CD4-positive, alpha-beta T cell (primary cell): Measurements from ENCODE around the gene PRDM16. TPM values are rescaled to one million over a fixed set of nuclear protein-coding genes. Genes with fewer than 3 reads are reported as not detected.

ENCODE experiments used
- ATAC-seq: fragments of 200-7000 bp; cut with Tn5 transposase; one replicate; pipeline ENCODE4 v1.10.0; 2022; ENCODE audit warnings: mild to moderate bottlenecking; ENCODE audit not compliant: poor library complexity
- CTCF ChIA-PET: fragments of 350-600 bp; sonication (Branson Sonifier 250); formaldehyde crosslinking; loops from one replicate; lab custom pipeline; 2021; ENCODE audit warnings: antibody characterized with exemption, inconsistent platforms; lab: Charles Lee
- POLR2A ChIA-PET: fragments of 350-600 bp; sonication (Branson Sonifier 250); formaldehyde crosslinking; loops from one replicate; lab custom pipeline; 2021; ENCODE audit warnings: antibody characterized with exemption, inconsistent platforms; lab: Charles Lee
- DNase-seq, 14 experiments: peaks; one replicate each; pipeline ENCODE4 v3.0.0-alpha.2; 2013 to 2020; ENCODE audit warnings: mixed read lengths in 2 of 14
- H3K27ac ChIP-seq, 2 donors: one replicate each; pipeline versions ENCODE4 v1.5.1 to v1.7.0; 2013; ENCODE audit warnings: low read length in 2 of 2, low read depth in 1 of 2, mild to moderate bottlenecking in 1 of 2
- H3K27me3 ChIP-seq, 2 experiments: 1 replicate in 1 of 2; 2 replicates in 1 of 2; pipeline versions ENCODE4 v1.6.1 to v1.7.0; 2013; ENCODE audit warnings: low read length in 2 of 2, control low read depth in 1 of 2, mild to moderate bottlenecking in 1 of 2, moderate library complexity in 1 of 2; ENCODE audit not compliant: insufficient read depth in 2 of 2, control insufficient read depth in 1 of 2
- H3K36me3 ChIP-seq: one replicate; pipeline ENCODE4 v1.6.1; 2013; ENCODE audit warnings: low read length, control low read depth; ENCODE audit not compliant: insufficient read depth
- H3K4me1 ChIP-seq: one replicate; pipeline ENCODE4 v1.6.1; 2013; ENCODE audit warnings: low read length, control low read depth; ENCODE audit not compliant: insufficient read depth
- H3K4me3 ChIP-seq: one replicate; pipeline ENCODE4 v1.5.1; 2013; ENCODE audit warnings: mild to moderate bottlenecking, low read length, moderate library complexity
- H3K9me3 ChIP-seq, 2 experiments: 1 replicate in 1 of 2; 2 replicates in 1 of 2; pipeline versions ENCODE4 v1.6.1 to v1.7.0; 2013; ENCODE audit warnings: low read length in 2 of 2, mild to moderate bottlenecking in 2 of 2, control low read depth in 1 of 2, moderate library complexity in 1 of 2; ENCODE audit not compliant: control insufficient read depth in 1 of 2, insufficient read depth in 1 of 2
- H3K27ac Mint-ChIP-seq: one replicate; pipeline ENCODE4 v1.8.0; 2020; ENCODE audit warnings: mixed read lengths
- H3K27me3 Mint-ChIP-seq: one replicate; pipeline ENCODE4 v1.8.0; 2021; ENCODE audit warnings: mixed read lengths
- H3K36me3 Mint-ChIP-seq: one replicate; pipeline ENCODE4 v1.8.0; 2021; ENCODE audit warnings: low read depth, mixed read lengths
- H3K4me1 Mint-ChIP-seq: one replicate; pipeline ENCODE4 v1.8.0; 2021; ENCODE audit warnings: low read depth, mixed read lengths
- H3K4me3 Mint-ChIP-seq: one replicate; pipeline ENCODE4 v1.8.0; 2020; ENCODE audit warnings: mild to moderate bottlenecking, mixed read lengths
- H3K9me3 Mint-ChIP-seq: one replicate; pipeline ENCODE4 v1.8.0; 2020; ENCODE audit warnings: mixed read lengths
- intact Hi-C, 2 experiments: fragments of 100-400 bp; cut with DNase I in 1 of 2; cut with micrococcal nuclease in 1 of 2; formaldehyde crosslinking; loops; one replicate each; pipeline versions ENCODE4 v1.15.1 to v1.9.0; 2023 to 2025; cut with DNase I, micrococcal nuclease
- total RNA-seq, 174 experiments: library from RNA in 2 of 174; stranded (reverse) in 2 of 174; gene quantifications; one replicate each; pipeline ENCODE4 v1.2.3 and lab custom pipeline; 2021 to 2026
- TF ChIP-seq, protein P1 (sequence below): fragments of 200-600 bp; IDR thresholded peaks from one replicate; pipeline ENCODE4 v1.8.0; 2022; ENCODE audit warnings: antibody characterized with exemption, mild to moderate bottlenecking

The PRDM16 gene
- total RNA-seq, 2 experiments from 2014 or later: not detected

DNA sequence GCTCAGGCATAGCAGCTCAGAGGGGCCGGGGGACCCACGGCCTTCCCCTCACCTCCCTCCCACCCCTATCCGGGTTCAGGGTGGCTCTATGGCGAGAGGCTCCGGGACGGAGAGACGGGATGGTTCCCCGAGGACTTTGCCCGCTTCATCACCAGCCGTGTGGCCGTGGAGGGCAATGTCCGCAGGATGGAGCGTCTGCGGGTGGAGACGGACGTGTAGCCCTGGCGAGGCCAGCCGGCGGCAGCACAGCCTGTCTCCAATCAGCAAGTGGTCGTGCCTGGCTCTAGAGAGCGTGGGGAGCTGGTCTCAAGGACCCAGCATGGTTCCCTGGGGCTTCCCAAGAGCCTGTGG lies 411.3 kb downstream of the PRDM16 start:
- no peak overlapping the region for H3K27ac ChIP-seq
- peaks cover 0 to 10% of the 10 kb centered on the region in 2 experiments for H3K9me3 ChIP-seq
- TF ChIP-seq, protein P1, sequence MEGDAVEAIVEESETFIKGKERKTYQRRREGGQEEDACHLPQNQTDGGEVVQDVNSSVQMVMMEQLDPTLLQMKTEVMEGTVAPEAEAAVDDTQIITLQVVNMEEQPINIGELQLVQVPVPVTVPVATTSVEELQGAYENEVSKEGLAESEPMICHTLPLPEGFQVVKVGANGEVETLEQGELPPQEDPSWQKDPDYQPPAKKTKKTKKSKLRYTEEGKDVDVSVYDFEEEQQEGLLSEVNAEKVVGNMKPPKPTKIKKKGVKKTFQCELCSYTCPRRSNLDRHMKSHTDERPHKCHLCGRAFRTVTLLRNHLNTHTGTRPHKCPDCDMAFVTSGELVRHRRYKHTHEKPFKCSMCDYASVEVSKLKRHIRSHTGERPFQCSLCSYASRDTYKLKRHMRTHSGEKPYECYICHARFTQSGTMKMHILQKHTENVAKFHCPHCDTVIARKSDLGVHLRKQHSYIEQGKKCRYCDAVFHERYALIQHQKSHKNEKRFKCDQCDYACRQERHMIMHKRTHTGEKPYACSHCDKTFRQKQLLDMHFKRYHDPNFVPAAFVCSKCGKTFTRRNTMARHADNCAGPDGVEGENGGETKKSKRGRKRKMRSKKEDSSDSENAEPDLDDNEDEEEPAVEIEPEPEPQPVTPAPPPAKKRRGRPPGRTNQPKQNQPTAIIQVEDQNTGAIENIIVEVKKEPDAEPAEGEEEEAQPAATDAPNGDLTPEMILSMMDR: no peak
- Mint-ChIP-seq H3K27me3 (no peaks in the 10 kb centered on the region), H3K9me3 (no peaks in the 10 kb centered on the region), H3K27ac (no peak overlapping the region), H3K4me3 (no peak overlapping the region), H3K36me3 (no peaks in the 10 kb centered on the region), H3K4me1 (no peaks in the 10 kb centered on the region)
- peaks cover 0 to 3% of the 10 kb centered on the region in 2 experiments for H3K27me3 ChIP-seq
- H3K4me3 ChIP-seq: no peak overlapping the region
- ChIA-PET CTCF (no interaction called here), POLR2A (no interaction called here)
- DNase-seq (no peak), ATAC-seq (no peak)
- H3K36me3 ChIP-seq: no peaks in the 10 kb centered on the region
- intact Hi-C loops: no loop called here
- H3K4me1 ChIP-seq: no peaks in the 10 kb centered on the region

DNA sequence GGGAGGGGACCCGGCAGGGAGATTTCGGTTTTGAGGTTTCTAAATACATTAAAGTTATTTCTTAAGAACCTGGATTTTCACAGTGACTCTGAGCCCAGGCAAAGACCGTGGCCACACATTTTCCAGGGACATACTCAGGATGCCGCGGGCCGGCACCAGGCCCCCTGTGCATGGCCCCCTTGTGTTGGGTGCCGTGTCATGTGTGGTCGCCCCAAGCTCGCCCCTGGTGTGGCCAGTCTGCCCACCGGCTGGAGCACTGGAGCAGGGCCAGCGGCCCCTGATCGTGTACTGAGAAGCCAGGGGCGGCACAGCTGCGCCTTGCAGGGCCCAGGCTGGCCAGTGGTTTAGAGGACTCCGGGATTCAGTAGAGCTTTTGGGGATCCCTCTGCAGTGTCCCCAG lies 412.0 kb downstream of the PRDM16 start:
- H3K27me3 ChIP-seq: peaks cover 0 to 3% of the 10 kb centered on the region in 2 experiments
- H3K27ac ChIP-seq: no peak overlapping the region
- Mint-ChIP-seq H3K36me3 (no peaks in the 10 kb centered on the region), H3K27me3 (no peaks in the 10 kb centered on the region), H3K9me3 (no peaks in the 10 kb centered on the region), H3K4me3 (no peak overlapping the region), H3K27ac (no peak overlapping the region), H3K4me1 (no peaks in the 10 kb centered on the region)
- DNase-seq: no peak
- ChIA-PET POLR2A (no interaction called here), CTCF (no interaction called here)
- no peak overlapping the region for H3K4me3 ChIP-seq
- no peak for ATAC-seq
- H3K9me3 ChIP-seq: peaks cover 0 to 10% of the 10 kb centered on the region in 2 experiments
- intact Hi-C loops: no loop called here
- TF ChIP-seq, protein P1: no peak
- no peaks in the 10 kb centered on the region for H3K36me3 ChIP-seq
- no peaks in the 10 kb centered on the region for H3K4me1 ChIP-seq

DNA sequence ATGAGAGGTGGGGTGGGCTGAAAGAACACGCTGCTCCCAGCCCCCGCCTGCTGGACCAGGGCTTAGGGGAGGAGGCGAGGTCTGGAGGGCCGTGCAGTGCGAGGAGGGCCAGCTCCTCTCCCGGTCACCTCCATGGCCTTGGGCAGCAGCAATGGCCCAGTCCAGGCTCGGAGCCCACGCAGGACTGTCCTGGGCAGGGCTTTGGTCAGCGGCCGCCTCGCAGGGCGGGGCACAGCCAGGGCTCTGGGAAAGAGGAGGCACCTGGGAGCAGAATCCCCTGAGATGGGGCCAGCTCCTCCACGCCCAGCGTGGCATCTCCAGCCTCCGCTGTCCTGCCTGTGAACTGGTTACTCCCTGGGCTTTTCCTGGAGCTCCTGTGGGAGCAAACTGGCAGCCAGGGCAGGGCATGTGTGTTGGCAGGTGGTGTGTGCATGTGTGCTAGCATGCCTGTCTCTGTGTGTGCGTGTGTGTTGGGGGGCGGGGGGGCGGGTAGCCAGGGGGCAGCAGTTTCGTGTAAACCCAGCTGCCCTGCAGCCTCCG lies 412.9 kb downstream of the PRDM16 start:
- DNase-seq: no peak
- Mint-ChIP-seq H3K4me1 (no peaks in the 10 kb centered on the region), H3K9me3 (no peaks in the 10 kb centered on the region), H3K27me3 (no peaks in the 10 kb centered on the region), H3K4me3 (no peak overlapping the region), H3K36me3 (no peaks in the 10 kb centered on the region), H3K27ac (no peak overlapping the region)
- H3K4me1 ChIP-seq: no peaks in the 10 kb centered on the region
- intact Hi-C loops: loop anchor here in 1 of 2 experiments (2.0 kb wide), 1 partner anchor 29 kb away; no protein-coding TSS in a partner anchor
- peaks cover 0 to 3% of the 10 kb centered on the region in 2 experiments for H3K27me3 ChIP-seq
- peaks cover 0 to 13% of the 10 kb centered on the region in 2 experiments for H3K9me3 ChIP-seq
- TF ChIP-seq, protein P1: no peak
- ChIA-PET CTCF (no interaction called here), POLR2A (no interaction called here)
- H3K27ac ChIP-seq: no peak overlapping the region
- ATAC-seq: no peak
- no peaks in the 10 kb centered on the region for H3K36me3 ChIP-seq
- no peak overlapping the region for H3K4me3 ChIP-seq
